WTC11 (cell line): Measurements from ENCODE around the gene TMEM223. TPM values are rescaled to one million over a fixed set of nuclear protein-coding genes. Genes with fewer than 3 reads are reported as not detected.
A peak's percentile ranks its signal among the peaks of the same experiment; 100 is the strongest.

Experiments
- ATAC-seq: fragments of 200-7000 bp; cut with Tn5 transposase; 2 replicates; pipeline ENCODE4 v1.10.0; 2021; ENCODE audit warnings: mild to moderate bottlenecking, moderate library complexity
- CTCF ChIA-PET: fragments of 300-600 bp; sonication (Branson Sonifier 250); formaldehyde crosslinking; loops from one replicate; lab custom pipeline; 2021; ENCODE audit warnings: antibody characterized with exemption; lab: Charles Lee
- POLR2A ChIA-PET: fragments of 350-600 bp; sonication (Branson Sonifier 250); formaldehyde crosslinking; loops from one replicate; lab custom pipeline; 2021; ENCODE audit warnings: antibody characterized with exemption; lab: Charles Lee
- DNase-seq: peaks from one replicate; pipeline ENCODE4 v3.0.0; 2021; ENCODE audit warnings: low spot score
- H3K27ac Mint-ChIP-seq: 2 replicates; pipeline ENCODE4 v1.8.0; 2021; ENCODE audit warnings: mixed read lengths
- H3K27me3 Mint-ChIP-seq: 2 replicates; pipeline ENCODE4 v1.8.0; 2021; ENCODE audit warnings: low read depth, mild to moderate bottlenecking, moderate library complexity, mixed read lengths
- H3K36me3 Mint-ChIP-seq: 2 replicates; pipeline ENCODE4 v1.8.0; 2021; ENCODE audit warnings: mixed read lengths
- H3K4me1 Mint-ChIP-seq: 2 replicates; pipeline ENCODE4 v1.8.0; 2022; ENCODE audit warnings: mixed read lengths
- H3K4me3 Mint-ChIP-seq: 2 replicates; pipeline ENCODE4 v1.8.0; 2021; ENCODE audit warnings: mild to moderate bottlenecking, moderate library complexity, mixed read lengths
- H3K9me3 Mint-ChIP-seq: 2 replicates; pipeline ENCODE4 v1.8.0; 2021; ENCODE audit warnings: mixed read lengths
- ATF1 ChIP-seq: sonication (generic); formaldehyde crosslinking; IDR thresholded peaks from 2 replicates; pipeline ENCODE4 v1.8.1; 2023; ENCODE audit warnings: mild to moderate bottlenecking, moderate library complexity, missing genetic modification reagents
- ATF2 ChIP-seq: sonication (generic); formaldehyde crosslinking; IDR thresholded peaks from 2 replicates; pipeline ENCODE4 v1.8.1; 2022; ENCODE audit warnings: low read depth, missing genetic modification reagents, borderline replicate concordance
- CDX4 ChIP-seq: fragments of 250-450 bp; sonication (Bioruptor Pico); IDR thresholded peaks from 2 replicates; pipeline ENCODE4 v1.9.0; 2021; ENCODE audit warnings: moderate library complexity, mild to moderate bottlenecking, inconsistent platforms, borderline replicate concordance
- CREM ChIP-seq: sonication (generic); formaldehyde crosslinking; IDR thresholded peaks from 2 replicates; pipeline ENCODE4 v1.8.1; 2022; ENCODE audit warnings: mild to moderate bottlenecking, missing genetic modification reagents, moderate library complexity
- ELF4 ChIP-seq: sonication (generic); formaldehyde crosslinking; IDR thresholded peaks from 2 replicates; pipeline ENCODE4 v1.8.1; 2022; ENCODE audit warnings: low read depth, mild to moderate bottlenecking, moderate library complexity, missing genetic modification reagents
- FOXP1 ChIP-seq: sonication (generic); formaldehyde crosslinking; IDR thresholded peaks from 2 replicates; pipeline ENCODE4 v1.8.0; 2022; ENCODE audit warnings: missing genetic modification reagents, mild to moderate bottlenecking, moderate library complexity, borderline replicate concordance
- FOXP4 ChIP-seq: sonication (generic); formaldehyde crosslinking; IDR thresholded peaks from 2 replicates; pipeline ENCODE4 v1.8.0; 2022; ENCODE audit warnings: mild to moderate bottlenecking, missing genetic modification reagents
- GTF2I ChIP-seq: fragments of 250-450 bp; sonication (Bioruptor Pico); conservative IDR thresholded peaks from 2 replicates; pipeline ENCODE4 v1.4.0; 2021; ENCODE audit warnings: mild to moderate bottlenecking
- IRF1 ChIP-seq: sonication (generic); formaldehyde crosslinking; IDR thresholded peaks from 2 replicates; pipeline ENCODE4 v1.8.0; 2023; ENCODE audit warnings: missing genetic modification reagents
- JAZF1 ChIP-seq: fragments of 250-450 bp; sonication (Bioruptor Pico); IDR thresholded peaks from 2 replicates; pipeline ENCODE4 v1.9.0; 2021; ENCODE audit warnings: moderate library complexity, mild to moderate bottlenecking, inconsistent platforms
- MLX ChIP-seq: sonication (generic); formaldehyde crosslinking; IDR thresholded peaks from 2 replicates; pipeline ENCODE4 v1.8.1; 2023; ENCODE audit warnings: mild to moderate bottlenecking, missing genetic modification reagents, moderate library complexity
- MYBL2 ChIP-seq: sonication (generic); formaldehyde crosslinking; IDR thresholded peaks from 2 replicates; pipeline ENCODE4 v1.8.1; 2023; ENCODE audit warnings: mild to moderate bottlenecking, moderate library complexity, missing genetic modification reagents
- RORB ChIP-seq: fragments of 250-450 bp; sonication (Bioruptor Pico); IDR thresholded peaks from 2 replicates; pipeline ENCODE4 v1.9.0; 2021; ENCODE audit warnings: mild to moderate bottlenecking
- SOX15 ChIP-seq: fragments of 250-450 bp; sonication (Bioruptor Pico); IDR thresholded peaks from 2 replicates; pipeline ENCODE4 v1.9.0; 2021; ENCODE audit warnings: mild to moderate bottlenecking
- TEAD4 ChIP-seq: sonication (generic); formaldehyde crosslinking; IDR thresholded peaks from 2 replicates; pipeline ENCODE4 v1.8.0; 2022; ENCODE audit warnings: mild to moderate bottlenecking, missing genetic modification reagents
- TP53 ChIP-seq: sonication (generic); formaldehyde crosslinking; IDR thresholded peaks from 2 replicates; pipeline ENCODE4 v1.8.1; 2023; ENCODE audit warnings: mild to moderate bottlenecking, missing genetic modification reagents
- USF2 ChIP-seq: sonication (generic); formaldehyde crosslinking; IDR thresholded peaks from 2 replicates; pipeline ENCODE4 v1.8.1; 2023; ENCODE audit warnings: mild to moderate bottlenecking, missing genetic modification reagents, moderate library complexity
- ZBTB43 ChIP-seq: sonication (generic); formaldehyde crosslinking; IDR thresholded peaks from 2 replicates; pipeline ENCODE4 v1.8.1; 2023; ENCODE audit warnings: mild to moderate bottlenecking, missing genetic modification reagents
- ZMAT4 ChIP-seq: fragments of 250-450 bp; sonication (Bioruptor Pico); IDR thresholded peaks from 2 replicates; pipeline ENCODE4 v1.9.0; 2021; ENCODE audit warnings: mild to moderate bottlenecking
- ZNF263 ChIP-seq: sonication (generic); formaldehyde crosslinking; IDR thresholded peaks from 2 replicates; pipeline ENCODE4 v1.8.1; 2022; ENCODE audit warnings: low read depth, mild to moderate bottlenecking, moderate library complexity, missing genetic modification reagents
- ZNF281 ChIP-seq: sonication (generic); formaldehyde crosslinking; IDR thresholded peaks from 2 replicates; pipeline ENCODE4 v1.8.0; 2023; ENCODE audit warnings: mild to moderate bottlenecking, missing genetic modification reagents
- ZNF423 ChIP-seq: fragments of 250-450 bp; sonication (Bioruptor Pico); IDR thresholded peaks from 2 replicates; pipeline ENCODE4 v2.1.2; 2022; ENCODE audit warnings: mild to moderate bottlenecking, moderate library complexity
- ZNF512 ChIP-seq: sonication (generic); formaldehyde crosslinking; IDR thresholded peaks from 2 replicates; pipeline ENCODE4 v1.8.1; 2022; ENCODE audit warnings: missing genetic modification reagents, borderline replicate concordance
- total RNA-seq: library from RNA; stranded (reverse); gene quantifications from 3 replicates; pipeline ENCODE4 v1.2.3, GENCODE V29; 2021

The TMEM223 gene
- total RNA-seq, 1 experiment from 2014 or later = 26.4 TPM

GRCh38 chr11:62805076-62805892 lies 13.5 kb upstream of the TMEM223 start, which contains the start of gene NXF1:
NXF1 (minus strand) TSS chr11:62805440; CDS start chr11:62805356, 84 bp downstream.
- H3K27ac Mint-ChIP-seq = peak within 1 kb of the TSS; percentile 96
- peak; percentile 95 for DNase-seq
- ChIA-PET CTCF (interaction anchor here (0.7 to 2.3 kb wide), 7 partner anchors 19 to 101 kb away, joined by 3 to 23 read pairs (median 6); partner anchors contain the start of genes SLC3A2, TAF6L, TMEM179B and ZBTB3), POLR2A (interaction anchor here (0.5 to 2.3 kb wide), 13 partner anchors 11 to 1621 kb away, joined by 3 to 15 read pairs (median 4); partner anchors contain the start of genes C11orf98, CSKMT, STX5 and TEX54)
- no peaks in the 10 kb centered on the region for H3K27me3 Mint-ChIP-seq
- peak within 1 kb of the TSS; percentile 98 for H3K4me3 Mint-ChIP-seq
- H3K4me1 Mint-ChIP-seq = peaks cover 22% of the 10 kb centered on the region
- no peaks in the 10 kb centered on the region for H3K9me3 Mint-ChIP-seq
- H3K36me3 Mint-ChIP-seq = peaks cover 24% of the 10 kb centered on the region
- ATAC-seq = peak; percentile 85
- TF ChIP-seq TEAD4 (CRISPR knock-in tag) (no peak), IRF1 (CRISPR knock-in tag) (peak; percentile 83; the same call in 1 of the 2 replicates), GTF2I (CRISPR knock-in tag) (no peak), CREM (CRISPR knock-in tag) (peak; percentile 93), ATF2 (CRISPR knock-in tag) (no peak), MYBL2 (CRISPR knock-in tag) (0 out of 2 replicates have a peak, but pooled peaks have one; percentile 30), ATF1 (CRISPR knock-in tag) (no peak), ZNF423 (CRISPR knock-in tag) (no peak), ZNF281 (CRISPR knock-in tag) (0 out of 2 replicates have a peak, but pooled peaks have one; percentile 49), RORB (CRISPR knock-in tag) (peak; percentile 96; the same call in 1 of the 2 replicates), SOX15 (CRISPR knock-in tag) (no peak), FOXP1 (CRISPR knock-in tag) (peak; percentile 86; the same call in 1 of the 2 replicates), FOXP4 (CRISPR knock-in tag) (peak; percentile 95), TP53 (CRISPR knock-in tag) (no peak), ELF4 (CRISPR knock-in tag) (no peak), ZNF512 (CRISPR knock-in tag) (no peak), ZBTB43 (CRISPR knock-in tag) (no peak), ZMAT4 (peak; percentile 86; the same call in 1 of the 2 replicates), USF2 (CRISPR knock-in tag) (no peak), CDX4 (CRISPR knock-in tag) (no peak), JAZF1 (CRISPR knock-in tag) (no peak), ZNF263 (CRISPR knock-in tag) (peak; percentile 20; the same call in 1 of the 2 replicates), MLX (CRISPR knock-in tag) (no peak)
